NB4 (cell line): ENCODE measurements around the gene PNKP.

Experiments used
- DNase-seq: peaks from one replicate; pipeline ENCODE4 v3.0.0; 2010; ENCODE audit warnings: low read depth
- H3K4me3 ChIP-seq: one replicate; pipeline ENCODE4 v1.5.1; 2011; ENCODE audit warnings: mild to moderate bottlenecking, low read depth, low read length, moderate library complexity
- MYC ChIP-seq: IDR thresholded peaks from 2 replicates; pipeline ENCODE4 v1.6.1; 2011; ENCODE audit warnings: low read depth, low read length
- POLR2A ChIP-seq: IDR thresholded peaks from 2 replicates; pipeline ENCODE4 v1.6.1; 2011; ENCODE audit warnings: mild to moderate bottlenecking; ENCODE audit not compliant: insufficient read length; ENCODE audit errors: extremely low read depth
- TF ChIP-seq, protein P1 (sequence below): IDR thresholded peaks from 2 replicates; pipeline ENCODE4 v1.6.1; 2011; ENCODE audit warnings: low read depth, low read length
- TF ChIP-seq, protein P2 (sequence below): IDR thresholded peaks from one replicate; pipeline ENCODE4 v1.5.1; 2012; ENCODE audit warnings: low read depth, low read length

The PNKP gene

DNA sequence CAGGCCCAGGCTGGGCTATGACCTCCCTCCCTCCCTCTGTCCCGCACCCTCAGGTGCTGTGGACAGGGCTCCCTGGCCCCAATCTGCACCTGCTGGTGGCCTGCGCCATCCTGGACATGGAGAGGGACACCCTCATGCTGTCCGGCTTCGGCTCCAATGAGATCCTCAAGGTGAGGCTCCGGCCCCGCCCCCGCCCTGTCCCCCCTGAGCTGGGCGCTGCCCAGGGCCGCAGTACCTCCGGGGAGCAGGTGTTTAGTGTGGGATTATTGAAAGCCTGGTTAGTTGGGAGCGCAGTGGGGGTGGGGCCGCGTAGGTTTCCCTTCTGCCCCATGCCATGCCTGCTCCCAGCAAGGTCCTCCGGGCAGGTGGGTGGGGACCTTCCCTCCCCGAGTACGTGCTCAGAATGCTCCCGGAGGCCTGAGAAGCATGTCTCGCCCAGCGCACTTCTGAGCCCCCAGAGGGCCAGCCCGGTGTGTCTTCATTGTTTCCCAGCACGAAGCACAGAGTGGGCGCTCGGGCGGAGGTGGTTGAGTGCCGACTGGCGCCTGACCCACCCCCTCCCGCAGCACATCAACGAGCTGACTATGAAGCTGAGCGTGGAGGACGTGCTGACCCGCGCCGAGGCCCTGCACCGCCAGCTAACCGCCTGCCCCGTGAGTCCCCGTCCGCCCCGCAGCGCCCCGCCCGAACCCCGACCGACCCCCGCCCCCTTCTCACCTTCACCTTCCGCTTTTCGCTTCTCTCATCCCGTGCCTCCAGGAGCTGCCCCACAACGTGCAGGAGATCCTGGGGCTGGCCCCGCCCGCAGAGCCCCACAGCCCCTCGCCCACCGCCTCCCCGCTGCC lies 20.5 kb upstream of the PNKP start:
- H3K4me3 ChIP-seq: no peak overlapping the region
- no peak for TF ChIP-seq MYC
- TF ChIP-seq, protein P1, sequence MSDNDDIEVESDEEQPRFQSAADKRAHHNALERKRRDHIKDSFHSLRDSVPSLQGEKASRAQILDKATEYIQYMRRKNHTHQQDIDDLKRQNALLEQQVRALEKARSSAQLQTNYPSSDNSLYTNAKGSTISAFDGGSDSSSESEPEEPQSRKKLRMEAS: no peak
- no peak for TF ChIP-seq POLR2A
- TF ChIP-seq, protein P2, sequence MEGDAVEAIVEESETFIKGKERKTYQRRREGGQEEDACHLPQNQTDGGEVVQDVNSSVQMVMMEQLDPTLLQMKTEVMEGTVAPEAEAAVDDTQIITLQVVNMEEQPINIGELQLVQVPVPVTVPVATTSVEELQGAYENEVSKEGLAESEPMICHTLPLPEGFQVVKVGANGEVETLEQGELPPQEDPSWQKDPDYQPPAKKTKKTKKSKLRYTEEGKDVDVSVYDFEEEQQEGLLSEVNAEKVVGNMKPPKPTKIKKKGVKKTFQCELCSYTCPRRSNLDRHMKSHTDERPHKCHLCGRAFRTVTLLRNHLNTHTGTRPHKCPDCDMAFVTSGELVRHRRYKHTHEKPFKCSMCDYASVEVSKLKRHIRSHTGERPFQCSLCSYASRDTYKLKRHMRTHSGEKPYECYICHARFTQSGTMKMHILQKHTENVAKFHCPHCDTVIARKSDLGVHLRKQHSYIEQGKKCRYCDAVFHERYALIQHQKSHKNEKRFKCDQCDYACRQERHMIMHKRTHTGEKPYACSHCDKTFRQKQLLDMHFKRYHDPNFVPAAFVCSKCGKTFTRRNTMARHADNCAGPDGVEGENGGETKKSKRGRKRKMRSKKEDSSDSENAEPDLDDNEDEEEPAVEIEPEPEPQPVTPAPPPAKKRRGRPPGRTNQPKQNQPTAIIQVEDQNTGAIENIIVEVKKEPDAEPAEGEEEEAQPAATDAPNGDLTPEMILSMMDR: no peak
- no peak for DNase-seq

DNA sequence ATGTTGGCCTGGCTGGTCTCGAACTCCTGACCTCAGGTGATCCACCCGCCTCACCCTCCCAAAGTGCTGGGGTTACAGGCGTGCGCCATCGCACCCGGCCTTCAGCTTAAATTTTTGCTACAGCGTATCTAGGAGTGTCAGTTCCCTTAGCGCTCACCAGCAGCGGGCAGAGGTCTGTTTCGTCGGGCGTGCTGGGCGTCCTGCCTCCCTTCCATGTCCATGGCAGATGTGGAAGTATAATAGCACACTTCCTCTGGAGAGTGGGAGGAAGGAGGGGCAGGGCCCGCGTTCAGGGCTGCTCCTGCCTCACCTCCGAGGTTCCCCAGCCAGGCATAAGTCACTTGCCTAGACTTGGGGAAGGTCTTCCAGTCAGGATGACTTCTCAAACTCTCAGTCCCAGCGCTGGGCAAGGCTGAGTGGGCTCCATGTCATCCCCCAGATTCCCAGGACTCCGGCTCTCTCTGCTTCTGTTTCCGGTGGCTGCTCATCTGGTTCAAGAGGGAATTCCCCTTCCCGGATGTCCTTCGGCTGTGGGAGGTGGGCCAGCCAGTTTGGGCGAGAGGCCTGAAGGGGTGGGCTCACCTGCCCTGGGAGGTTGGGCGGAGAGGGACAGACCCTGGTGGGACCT lies 19.8 kb upstream of the PNKP start:
- no peak overlapping the region for H3K4me3 ChIP-seq
- DNase-seq: no peak
- TF ChIP-seq MYC (no peak), POLR2A (no peak)
- TF ChIP-seq, protein P1: no peak
- TF ChIP-seq, protein P2: no peak

DNA sequence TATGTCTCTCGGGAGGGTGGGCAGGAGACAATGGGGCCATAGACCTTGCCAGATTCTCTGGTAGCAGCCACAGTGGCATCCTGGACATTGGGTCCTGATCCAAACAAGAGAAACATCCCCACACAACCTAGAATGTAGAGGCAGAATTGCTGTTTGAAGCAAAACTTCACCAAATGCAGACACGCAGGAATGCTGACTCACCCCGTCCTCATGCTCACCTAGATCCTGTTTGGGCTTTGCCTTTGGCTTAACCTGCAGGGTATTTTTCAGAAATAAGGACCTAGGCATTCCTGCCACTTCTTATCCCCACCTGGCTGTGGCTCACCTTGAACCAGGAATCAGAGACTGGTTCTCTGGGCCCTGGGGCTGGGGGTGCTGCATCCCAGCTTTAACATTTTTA lies 17.4 kb upstream of the PNKP start:
- TF ChIP-seq, protein P2: no peak
- TF ChIP-seq, protein P1: no peak
- TF ChIP-seq POLR2A (no peak), MYC (no peak)
- DNase-seq: no peak
- H3K4me3 ChIP-seq: no peak overlapping the region

DNA sequence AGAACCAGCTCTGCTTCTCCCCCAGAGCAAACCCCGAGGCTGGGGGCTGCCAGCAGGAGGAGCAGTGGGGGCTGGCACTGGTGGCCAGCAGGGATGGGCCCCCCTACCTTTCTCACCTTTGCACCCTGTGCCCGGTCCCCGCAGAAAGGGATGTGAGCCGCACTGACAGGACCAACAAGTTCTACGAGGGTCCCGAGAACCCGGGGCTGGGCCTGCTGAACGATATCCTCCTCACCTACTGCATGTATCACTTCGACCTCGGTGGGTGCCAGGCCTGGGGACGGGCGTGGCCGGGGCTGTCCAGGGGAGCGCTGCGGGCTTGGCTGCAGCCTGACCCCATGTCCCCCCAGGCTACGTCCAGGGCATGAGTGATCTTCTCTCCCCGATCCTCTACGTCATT lies 16.7 kb upstream of the PNKP start:
- H3K4me3 ChIP-seq: no peak overlapping the region
- TF ChIP-seq, protein P1: no peak
- TF ChIP-seq POLR2A: no peak
- TF ChIP-seq, protein P2: no peak
- no peak for TF ChIP-seq MYC
- DNase-seq: no peak

DNA sequence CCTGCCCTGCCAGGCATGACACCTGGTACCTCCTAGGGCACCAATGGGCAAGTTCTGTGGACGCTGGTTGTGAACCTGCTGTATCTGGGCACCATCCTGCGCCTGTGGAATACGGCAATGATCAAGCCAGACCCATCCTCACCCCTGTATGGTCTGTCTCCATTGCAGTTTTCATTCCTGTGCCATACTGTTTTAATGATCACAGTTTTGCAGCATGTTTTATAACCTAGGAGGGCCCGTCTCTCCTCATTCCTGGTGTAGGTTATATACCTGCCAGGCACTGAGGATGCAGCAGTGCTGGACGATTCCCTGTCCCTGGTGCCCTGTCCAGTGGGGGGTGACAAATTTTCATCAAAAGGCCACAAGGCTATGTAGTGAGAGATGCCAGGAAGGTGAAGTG lies 15.7 kb upstream of the PNKP start:
- TF ChIP-seq MYC (no peak), POLR2A (no peak)
- TF ChIP-seq, protein P1: no peak
- TF ChIP-seq, protein P2: no peak
- no peak overlapping the region for H3K4me3 ChIP-seq
- DNase-seq: no peak
